Suppressor macrophage (primary cell): Measurements from ENCODE around the gene EEPD1.
A peak's percentile ranks its signal among the peaks of the same experiment; 100 is the strongest.

Experiments
- DNase-seq, 4 experiments: peaks; one replicate each; pipeline ENCODE4 v3.0.0-alpha.2; 2020 to 2022

EEPD1 gene

DNA sequence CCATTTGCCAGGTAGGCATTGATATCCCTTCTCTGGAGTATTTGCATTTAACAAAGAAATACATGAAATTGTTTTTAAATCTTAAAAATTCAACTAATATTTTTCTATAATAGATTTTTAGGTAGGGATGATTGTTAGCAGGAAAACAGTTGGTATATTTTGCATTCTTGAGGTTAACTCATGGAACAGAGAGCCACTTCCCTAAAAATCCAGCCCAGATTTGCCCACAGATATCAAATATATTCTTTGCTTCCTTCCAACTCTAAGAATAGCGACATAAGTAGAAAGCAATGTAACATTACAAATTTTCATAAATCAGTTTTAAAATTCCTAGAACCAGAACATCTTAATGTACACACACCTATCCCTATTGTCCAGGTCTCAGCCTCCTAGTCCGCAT, 191.6 kb downstream of the EEPD1 start:
- peak in 2 of 4 experiments; percentile 5 to 9 for DNase-seq

DNA sequence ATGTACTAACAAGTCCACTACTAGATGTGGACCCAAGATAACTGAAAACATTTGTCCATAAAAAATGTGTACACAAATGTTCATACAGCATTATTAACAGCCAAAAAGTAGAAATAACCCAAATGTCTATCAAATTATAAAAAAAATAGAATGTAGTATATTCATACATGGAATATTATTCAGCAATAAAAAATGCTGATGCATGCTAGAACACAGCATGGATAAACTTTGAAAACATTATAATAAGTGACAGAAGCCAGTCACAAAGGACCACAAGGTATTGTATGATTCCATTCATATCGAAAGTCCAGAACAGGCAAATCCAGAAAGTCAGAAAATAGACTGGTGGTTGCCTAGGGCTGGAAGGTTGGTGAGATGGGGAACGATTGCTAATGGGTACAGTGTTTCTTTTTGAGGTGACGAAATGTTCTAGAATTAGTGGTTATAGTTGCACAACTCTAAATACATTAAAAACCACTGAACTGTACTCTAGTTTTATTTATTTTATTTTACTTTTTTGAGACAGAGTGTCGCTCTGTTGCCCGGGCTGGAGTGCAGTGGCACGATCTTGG, 193.3 kb downstream of the EEPD1 start:
- peak in 1 of 4 experiments; percentile 12 for DNase-seq

DNA sequence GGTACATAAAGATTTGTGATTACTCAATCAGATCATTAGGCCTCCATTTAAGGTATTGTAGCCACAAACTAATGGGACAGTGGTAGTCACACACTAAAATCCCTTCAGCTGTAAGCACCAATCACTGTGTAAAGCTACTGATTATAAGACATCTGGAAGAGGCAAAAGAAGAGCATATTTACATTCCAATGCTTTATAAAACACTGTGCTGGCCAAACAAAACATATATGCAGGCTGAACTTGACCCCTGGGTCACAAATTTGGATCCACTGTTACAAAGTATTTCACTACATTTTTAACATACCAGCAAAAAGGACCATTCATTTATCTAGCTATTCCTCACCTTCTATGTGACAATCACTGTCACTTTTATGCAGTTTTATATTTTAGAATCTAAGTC, 195.2 kb downstream of the EEPD1 start:
- no peak for DNase-seq

DNA sequence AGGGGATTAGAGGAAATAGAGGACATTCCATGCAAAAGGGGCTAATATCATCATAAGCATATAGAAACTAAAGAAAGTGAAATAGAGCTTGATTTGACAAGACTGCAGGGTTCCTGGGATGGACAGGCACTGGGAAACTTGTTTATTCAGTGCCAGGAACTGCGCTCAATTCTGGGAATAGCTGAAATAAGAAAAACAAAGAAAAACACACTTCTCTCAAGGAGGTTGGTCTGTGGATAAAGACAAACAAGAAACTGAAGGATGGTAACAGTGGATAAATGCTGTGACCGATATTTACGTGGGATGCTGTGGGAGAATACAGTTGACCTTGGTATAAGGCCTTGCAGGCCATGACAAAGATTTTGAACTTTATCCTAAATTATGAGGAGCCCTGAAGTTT, 195.7 kb downstream of the EEPD1 start:
- no peak for DNase-seq

DNA sequence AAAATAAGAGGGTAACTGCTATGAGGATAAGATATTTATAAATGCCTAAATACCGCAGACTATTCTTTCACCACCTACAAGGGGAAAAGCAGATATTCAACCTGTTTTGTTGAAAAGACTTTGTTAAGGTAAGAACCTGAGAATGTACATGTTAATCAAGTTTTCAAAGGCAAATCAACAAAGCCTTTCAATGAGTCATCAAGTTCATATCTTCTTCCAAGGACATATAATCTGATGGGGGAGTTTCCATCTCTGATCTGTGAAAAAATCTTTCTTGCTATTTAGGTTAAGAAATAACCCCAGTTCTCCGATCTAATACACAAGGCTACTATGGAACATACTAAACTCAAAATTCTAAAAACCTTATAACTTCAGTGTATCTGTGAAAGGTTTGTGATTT, 196.6 kb downstream of the EEPD1 start:
- no peak for DNase-seq
